PFSK-1 (cell line): Measurements from ENCODE around the gene ZCCHC17.
A peak's percentile ranks its signal among the peaks of the same experiment; 100 is the strongest.

Experiments used
- FOXP2 ChIP-seq: optimal IDR thresholded peaks from 2 replicates; pipeline ENCODE3; 2011; ENCODE audit warnings: borderline replicate concordance, control low read depth, inconsistent platforms; ENCODE audit not compliant: insufficient read depth; ENCODE audit errors: extremely low read length, extremely low read depth
- POLR2AphosphoS5 ChIP-seq: IDR thresholded peaks from 2 replicates; pipeline ENCODE4 v1.6.1; 2012; ENCODE audit warnings: low read depth, mild to moderate bottlenecking, control low read depth, low read length, moderate library complexity
- REST ChIP-seq, 2 experiments: IDR thresholded peaks; 2 replicates each; pipeline versions ENCODE4 v1.6.1 to v1.8.0; 2011 to 2012; ENCODE audit warnings: low read depth in 2 of 2, low read length in 2 of 2, control low read depth in 1 of 2, inconsistent platforms in 1 of 2, mild to moderate bottlenecking in 1 of 2, moderate library complexity in 1 of 2; ENCODE audit not compliant: insufficient read depth in 1 of 2
- SIN3A ChIP-seq: IDR thresholded peaks from 2 replicates; pipeline ENCODE4 v1.6.1; 2012; ENCODE audit warnings: mild to moderate bottlenecking, low read length, moderate library complexity, borderline replicate concordance; ENCODE audit not compliant: insufficient read depth
- TAF1 ChIP-seq: IDR thresholded peaks from 2 replicates; pipeline ENCODE4 v1.6.1; 2012; ENCODE audit warnings: low read length, control low read depth, borderline replicate concordance; ENCODE audit not compliant: insufficient read depth

ZCCHC17 gene

GRCh38 chr1:31373056-31373896 is 76.4 kb downstream of the ZCCHC17 start, which contains the start of gene FABP3:
FABP3 (minus strand) TSS chr1:31373076; CDS start chr1:31373014, 62 bp downstream.
- TF ChIP-seq FOXP2 = peak; percentile 22
- TF ChIP-seq TAF1 = no peak

GRCh38 chr1:31373897-31374486 is 77.2 kb downstream of the ZCCHC17 start:
- no peak for TF ChIP-seq POLR2AphosphoS5

GRCh38 chr1:31374511-31375196 is 77.8 kb downstream of the ZCCHC17 start:
- no peak for TF ChIP-seq TAF1
- no peak for TF ChIP-seq SIN3A
- TF ChIP-seq POLR2AphosphoS5 = no peak
- TF ChIP-seq FOXP2 = no peak
- no peak for TF ChIP-seq REST (IDR thresholded peaks at IDR 0.05; ENCODE audit: insufficient read depth in 1 of 2, low read depth in 2 of 2, low read length in 2 of 2)

- peak; percentile 33 for TF ChIP-seq FOXP2
- TF ChIP-seq SIN3A = no peak
- no peak for TF ChIP-seq POLR2AphosphoS5
- no peak for TF ChIP-seq REST (IDR thresholded peaks at IDR 0.05; ENCODE audit: insufficient read depth in 1 of 2, low read depth in 2 of 2, low read length in 2 of 2)
- TF ChIP-seq TAF1 = 0 out of 2 replicates have a peak, but pooled peaks have one; percentile 23
These were observed 79.7 kb downstream of the ZCCHC17 start for GRCh38 chr1:31376375-31377134.

GRCh38 chr1:31377364-31377863 is 80.6 kb downstream of the ZCCHC17 start:
- TF ChIP-seq REST (IDR thresholded peaks at IDR 0.05; ENCODE audit: insufficient read depth in 1 of 2, low read depth in 2 of 2, low read length in 2 of 2) = no peak
- no peak for TF ChIP-seq TAF1
- no peak for TF ChIP-seq FOXP2
- no peak for TF ChIP-seq POLR2AphosphoS5
- no peak for TF ChIP-seq SIN3A
